CD4-positive, alpha-beta memory T cell (primary cell): ENCODE data around the gene PRRC2B. TPM values are rescaled to one million over a fixed set of nuclear protein-coding genes. Genes with fewer than 3 reads are reported as not detected.
A peak's percentile ranks its signal among the peaks of the same experiment; 100 is the strongest.
"Not testable (repeated sequence)": the region's sequence is repeated elsewhere in the genome, so short reads cannot be mapped to it uniquely, and the experiment has no call there.

Source experiments
- CTCF ChIA-PET: fragments of 350-600 bp; sonication (Branson Sonifier 250); formaldehyde crosslinking; loops from one replicate; lab custom pipeline; 2021; ENCODE audit warnings: inconsistent platforms; ENCODE audit not compliant: partially characterized antibody; lab: Charles Lee
- POLR2A ChIA-PET: fragments of 350-600 bp; sonication (Branson Sonifier 250); formaldehyde crosslinking; loops from one replicate; lab custom pipeline; 2021; ENCODE audit not compliant: partially characterized antibody; lab: Charles Lee
- DNase-seq, 5 donors: peaks; one replicate each; pipeline versions ENCODE4 v3.0.0 to v3.0.0-alpha.2; 2020 to 2022; ENCODE audit warnings: mixed read lengths in 1 of 5
- H3K27ac ChIP-seq: one replicate; pipeline ENCODE4 v1.7.0; 2013; ENCODE audit warnings: low read depth, low read length
- H3K27me3 ChIP-seq: 2 replicates; pipeline ENCODE4 v1.7.0; 2013; ENCODE audit warnings: mild to moderate bottlenecking, low read length, moderate library complexity; ENCODE audit not compliant: insufficient read depth
- H3K36me3 ChIP-seq: 2 replicates; pipeline ENCODE4 v1.7.0; 2013; ENCODE audit warnings: mild to moderate bottlenecking, low read length, moderate library complexity; ENCODE audit not compliant: insufficient read depth
- H3K4me1 ChIP-seq: 2 replicates; pipeline ENCODE4 v1.7.0; 2013; ENCODE audit warnings: mild to moderate bottlenecking, low read length, moderate library complexity; ENCODE audit not compliant: insufficient read depth
- H3K4me3 ChIP-seq, 2 donors: one replicate each; pipeline ENCODE4 v1.7.0; 2013; ENCODE audit warnings: low read length in 2 of 2, mild to moderate bottlenecking in 1 of 2
- H3K9me3 ChIP-seq, 2 donors: one replicate each; pipeline ENCODE4 v1.7.0; 2013; ENCODE audit warnings: low read length in 2 of 2, control low read depth in 1 of 2; ENCODE audit not compliant: control insufficient read depth in 1 of 2
- H3K27ac Mint-ChIP-seq, 7 donors: one replicate each; pipeline ENCODE4 v1.8.0; 2020 to 2021; ENCODE audit warnings: mixed read lengths in 7 of 7, mild to moderate bottlenecking in 6 of 7, inconsistent platforms in 3 of 7, moderate library complexity in 3 of 7
- H3K27me3 Mint-ChIP-seq, 2 donors: one replicate each; pipeline ENCODE4 v1.8.0; 2020 to 2021; ENCODE audit warnings: mixed read lengths in 2 of 2
- H3K36me3 Mint-ChIP-seq, 2 donors: one replicate each; pipeline ENCODE4 v1.8.0; 2020 to 2021; ENCODE audit warnings: mixed read lengths in 2 of 2, inconsistent platforms in 1 of 2, mild to moderate bottlenecking in 1 of 2
- H3K4me1 Mint-ChIP-seq, 4 donors: one replicate each; pipeline ENCODE4 v1.8.0; 2020 to 2021; ENCODE audit warnings: mixed read lengths in 4 of 4, mild to moderate bottlenecking in 1 of 4
- H3K4me3 Mint-ChIP-seq, 8 donors: one replicate each; pipeline ENCODE4 v1.8.0; 2020 to 2021; ENCODE audit warnings: mixed read lengths in 8 of 8, mild to moderate bottlenecking in 7 of 8, moderate library complexity in 6 of 8, inconsistent platforms in 3 of 8
- H3K9me3 Mint-ChIP-seq, 8 donors: one replicate each; pipeline ENCODE4 v1.8.0; 2020 to 2021; ENCODE audit warnings: mixed read lengths in 8 of 8, mild to moderate bottlenecking in 5 of 8, inconsistent platforms in 3 of 8, moderate library complexity in 1 of 8
- intact Hi-C: fragments of 100-400 bp; cut with micrococcal nuclease; formaldehyde crosslinking; loops from one replicate; pipeline ENCODE4 v1.15.1; 2023
- polyA plus RNA-seq, 2 donors: library from polyadenylated mRNA; unstranded; fragments of 300-500 nt; fragmentation: Illumina TruSeq; gene quantifications; one replicate each; pipeline ENCODE4 v1.2.3, GENCODE V29; 2021
- total RNA-seq, 2 experiments: library from RNA; stranded (reverse); gene quantifications; one replicate each; pipeline ENCODE4 v1.2.3, GENCODE V29; 2021

The PRRC2B gene
- total and polyA plus RNA-seq, 4 experiments from 2014 or later = 2.7 to 343 (median 191) TPM

- Mint-ChIP-seq H3K27me3 (no peaks in the 10 kb centered on the region), H3K9me3 (peaks cover 0 to 3% (median 0%) of the 10 kb centered on the region in 8 donors), H3K4me3 (no peak overlapping the region), H3K27ac (peak overlapping the region in 2 of 7 donors; percentile 29 to 60), H3K36me3 (peaks cover 64 to 78% of the 10 kb centered on the region in 2 donors), H3K4me1 (peaks cover 0 to 14% (median 5%) of the 10 kb centered on the region in 4 donors)
- CTCF ChIA-PET = interaction anchor here (0.9 to 1.2 kb wide), 4 partner anchors 8 to 92 kb away, joined by 3 to 7 read pairs (median 4); no protein-coding TSS in a partner anchor
- Histone ChIP-seq H3K4me1 (no peaks in the 10 kb centered on the region), H3K27ac (no peak overlapping the region), H3K4me3 (no peak overlapping the region), H3K27me3 (no peaks in the 10 kb centered on the region), H3K36me3 (peaks cover 74% of the 10 kb centered on the region), H3K9me3 (no peaks in the 10 kb centered on the region)
- POLR2A ChIA-PET = interaction anchor here (0.6 to 0.8 kb wide), 2 partner anchors 74 to 94 kb away, joined by 3 to 5 read pairs; no protein-coding TSS in a partner anchor
- intact Hi-C loops = no loop called here
- no peak for DNase-seq
Measured at GRCh38 chr9:131468031-131468430, 74.1 kb downstream of the PRRC2B start.

GRCh38 chr9:131469356-131469755, 75.5 kb downstream of the PRRC2B start:
- Histone ChIP-seq H3K4me1 (no peaks in the 10 kb centered on the region), H3K27me3 (no peaks in the 10 kb centered on the region), H3K27ac (no peak overlapping the region), H3K36me3 (peaks cover 85% of the 10 kb centered on the region), H3K4me3 (no peak overlapping the region), H3K9me3 (no peaks in the 10 kb centered on the region)
- H3K4me3 Mint-ChIP-seq = no peak overlapping the region
- no peak for DNase-seq
- peaks cover 0 to 3% (median 0%) of the 10 kb centered on the region in 8 donors for H3K9me3 Mint-ChIP-seq
- no peaks in the 10 kb centered on the region for H3K27me3 Mint-ChIP-seq
- peaks cover 71 to 83% of the 10 kb centered on the region in 2 donors for H3K36me3 Mint-ChIP-seq
- intact Hi-C loops = no loop called here
- POLR2A ChIA-PET = no interaction called here
- peaks cover 0 to 14% (median 6%) of the 10 kb centered on the region in 4 donors for H3K4me1 Mint-ChIP-seq
- CTCF ChIA-PET = interaction anchor here (1.6 kb wide), 1 partner anchor 8 kb away, joined by 3 read pairs; no protein-coding TSS in a partner anchor
- peak overlapping the region in 1 of 7 donors; percentile 65 for H3K27ac Mint-ChIP-seq

GRCh38 chr9:131469951-131470350, 76.1 kb downstream of the PRRC2B start:
- CTCF ChIA-PET = interaction anchor here (0.8 to 1.6 kb wide), 3 partner anchors 8 to 292 kb away, joined by 3 read pairs; no protein-coding TSS in a partner anchor
- no peak for DNase-seq
- no peaks in the 10 kb centered on the region for H3K27me3 Mint-ChIP-seq
- no peak overlapping the region for H3K27ac ChIP-seq
- H3K36me3 Mint-ChIP-seq = peaks cover 67 to 83% of the 10 kb centered on the region in 2 donors
- intact Hi-C loops = no loop called here
- no peak overlapping the region for H3K4me3 Mint-ChIP-seq
- no peak overlapping the region for H3K4me3 ChIP-seq
- peak overlapping the region in 4 of 7 donors; percentile 6 to 81 (median 60) for H3K27ac Mint-ChIP-seq
- peaks cover 85% of the 10 kb centered on the region for H3K36me3 ChIP-seq
- H3K9me3 ChIP-seq = no peaks in the 10 kb centered on the region
- peaks cover 0 to 14% (median 6%) of the 10 kb centered on the region in 4 donors for H3K4me1 Mint-ChIP-seq
- POLR2A ChIA-PET = no interaction called here
- H3K27me3 ChIP-seq = no peaks in the 10 kb centered on the region
- H3K9me3 Mint-ChIP-seq = peaks cover 0 to 3% (median 0%) of the 10 kb centered on the region in 8 donors
- no peaks in the 10 kb centered on the region for H3K4me1 ChIP-seq

GRCh38 chr9:131470581-131470991, 76.7 kb downstream of the PRRC2B start:
- H3K4me1 ChIP-seq = no peaks in the 10 kb centered on the region
- Mint-ChIP-seq H3K27me3 (no peaks in the 10 kb centered on the region), H3K4me3 (no peak overlapping the region), H3K36me3 (peaks cover 65 to 83% of the 10 kb centered on the region in 2 donors), H3K27ac (peak overlapping the region in 1 of 7 donors; percentile 16), H3K9me3 (peaks cover 0 to 3% (median 0%) of the 10 kb centered on the region in 8 donors), H3K4me1 (peaks cover 0 to 14% (median 5%) of the 10 kb centered on the region in 4 donors)
- no peak for DNase-seq
- ChIA-PET CTCF (interaction anchor here (0.8 to 0.9 kb wide), 2 partner anchors 120 to 293 kb away, joined by 3 read pairs; no protein-coding TSS in a partner anchor), POLR2A (no interaction called here)
- H3K27me3 ChIP-seq = no peaks in the 10 kb centered on the region
- intact Hi-C loops = no loop called here
- H3K27ac ChIP-seq = no peak overlapping the region
- no peak overlapping the region for H3K4me3 ChIP-seq
- H3K36me3 ChIP-seq = peaks cover 85% of the 10 kb centered on the region
- no peaks in the 10 kb centered on the region for H3K9me3 ChIP-seq

- H3K36me3 Mint-ChIP-seq = peaks cover 64 to 82% of the 10 kb centered on the region in 2 donors
- POLR2A ChIA-PET, H3K9me3 Mint-ChIP-seq, intact Hi-C loops, H3K4me3 Mint-ChIP-seq, H3K9me3 ChIP-seq, H3K4me3 ChIP-seq, DNase-seq, CTCF ChIA-PET, H3K27ac ChIP-seq, H3K27me3 Mint-ChIP-seq, H3K4me1 ChIP-seq, H3K27ac Mint-ChIP-seq, H3K27me3 ChIP-seq: not testable (repeated sequence)
- peaks cover 0 to 14% (median 5%) of the 10 kb centered on the region in 4 donors for H3K4me1 Mint-ChIP-seq
- peaks cover 89% of the 10 kb centered on the region for H3K36me3 ChIP-seq
Measured at GRCh38 chr9:131472085-131472484, 78.2 kb downstream of the PRRC2B start.

- Mint-ChIP-seq H3K9me3 (peaks cover 0 to 3% (median 0%) of the 10 kb centered on the region in 8 donors), H3K36me3 (peaks cover 56 to 82% of the 10 kb centered on the region in 2 donors), H3K27me3 (no peaks in the 10 kb centered on the region), H3K4me3 (no peak overlapping the region), H3K4me1 (peaks cover 3 to 9% (median 5%) of the 10 kb centered on the region in 4 donors), H3K27ac (no peak overlapping the region)
- H3K27me3 ChIP-seq = no peaks in the 10 kb centered on the region
- no peak overlapping the region for H3K27ac ChIP-seq
- no peaks in the 10 kb centered on the region for H3K9me3 ChIP-seq
- H3K36me3 ChIP-seq = peaks cover 89% of the 10 kb centered on the region
- ChIA-PET CTCF (interaction anchor here (1.2 to 2.1 kb wide), 3 partner anchors 11 to 123 kb away, joined by 3 to 9 read pairs (median 3); no protein-coding TSS in a partner anchor), POLR2A (interaction anchor here (1.3 kb wide), 1 partner anchor 27 kb away, joined by 4 read pairs; no protein-coding TSS in a partner anchor)
- no peak for DNase-seq
- intact Hi-C loops = no loop called here
- H3K4me3 ChIP-seq = no peak overlapping the region
- H3K4me1 ChIP-seq = no peaks in the 10 kb centered on the region
Measured at GRCh38 chr9:131473198-131473885, 79.5 kb downstream of the PRRC2B start.

- Histone ChIP-seq H3K36me3 (peaks cover 93% of the 10 kb centered on the region), H3K9me3 (no peaks in the 10 kb centered on the region), H3K4me3 (no peak overlapping the region), H3K27ac (no peak overlapping the region), H3K4me1 (no peaks in the 10 kb centered on the region), H3K27me3 (no peaks in the 10 kb centered on the region)
- ChIA-PET CTCF (interaction anchor here (0.9 to 2.1 kb wide), 7 partner anchors 10 to 137 kb away, joined by 3 to 9 read pairs (median 3); no protein-coding TSS in a partner anchor), POLR2A (interaction anchor here (1.3 kb wide), 1 partner anchor 26 kb away, joined by 4 read pairs; no protein-coding TSS in a partner anchor)
- Mint-ChIP-seq H3K27ac (no peak overlapping the region), H3K36me3 (peaks cover 59 to 85% of the 10 kb centered on the region in 2 donors), H3K4me3 (no peak overlapping the region), H3K4me1 (peaks cover 3 to 9% (median 6%) of the 10 kb centered on the region in 4 donors), H3K9me3 (peaks cover 0 to 3% (median 0%) of the 10 kb centered on the region in 8 donors), H3K27me3 (no peaks in the 10 kb centered on the region)
- intact Hi-C loops = loop anchor here (2.0 kb wide), 1 partner anchor 79 kb away; the partner anchor contains the start of gene PRRC2B
- DNase-seq = no peak
Measured at GRCh38 chr9:131473891-131474290, 80.0 kb downstream of the PRRC2B start.
